Neuronal stem cell (in vitro differentiated cells): ENCODE measurements around the gene PLXNC1.

Experiments used
- DNase-seq: peaks from one replicate; pipeline ENCODE4 v3.0.0-alpha.2; 2013; ENCODE audit warnings: low spot score
- H2AFZ ChIP-seq: one replicate; pipeline ENCODE4 v1.6.1; 2013; ENCODE audit warnings: mild to moderate bottlenecking, low read length, inconsistent platforms
- H2AK5ac ChIP-seq: 2 replicates; pipeline ENCODE4 v1.6.1; 2013; ENCODE audit warnings: low read depth, mild to moderate bottlenecking, inconsistent platforms, low read length, moderate library complexity, mixed read lengths
- H2BK120ac ChIP-seq: 2 replicates; pipeline ENCODE4 v1.6.1; 2013; ENCODE audit warnings: low read depth, mild to moderate bottlenecking, inconsistent platforms, low read length, moderate library complexity, mixed read lengths
- H2BK12ac ChIP-seq: one replicate; pipeline ENCODE4 v1.6.1; 2013; ENCODE audit warnings: low read length, inconsistent platforms
- H2BK15ac ChIP-seq: 2 replicates; pipeline ENCODE4 v1.6.1; 2013; ENCODE audit warnings: mild to moderate bottlenecking, low read length, inconsistent platforms, mixed read lengths
- H2BK5ac ChIP-seq: one replicate; pipeline ENCODE4 v1.6.1; 2013; ENCODE audit warnings: inconsistent platforms, mild to moderate bottlenecking, low read length, moderate library complexity
- H3K14ac ChIP-seq: one replicate; pipeline ENCODE4 v1.6.1; 2013; ENCODE audit warnings: low read length, inconsistent platforms
- H3K18ac ChIP-seq: 2 replicates; pipeline ENCODE4 v1.6.1; 2013; ENCODE audit warnings: low read length, inconsistent platforms
- H3K23ac ChIP-seq: 2 replicates; pipeline ENCODE4 v1.6.1; 2013; ENCODE audit warnings: low read depth, mild to moderate bottlenecking, mixed read lengths, low read length, inconsistent platforms; ENCODE audit not compliant: poor library complexity
- H3K27ac ChIP-seq: replicated peaks from 3 replicates; pipeline ENCODE4 v1.5.1; 2013; ENCODE audit warnings: low read length, inconsistent platforms
- H3K27me3 ChIP-seq, 3 experiments: 2 replicates each; pipeline ENCODE4 v1.6.1; 2013; ENCODE audit warnings: low read length in 3 of 3, mild to moderate bottlenecking in 2 of 3, inconsistent platforms in 1 of 3, low read depth in 1 of 3, mixed read lengths in 1 of 3, moderate library complexity in 1 of 3; ENCODE audit not compliant: control insufficient read depth in 3 of 3, insufficient read depth in 3 of 3
- H3K36me3 ChIP-seq, 2 donors: replicated peaks in 1 of 2; 2 replicates each; pipeline ENCODE4 v1.6.1; 2013; ENCODE audit warnings: low read length in 2 of 2; ENCODE audit not compliant: control insufficient read depth in 2 of 2, insufficient read depth in 2 of 2
- H3K4ac ChIP-seq: 2 replicates; pipeline ENCODE4 v1.6.1; 2013; ENCODE audit warnings: inconsistent platforms, mild to moderate bottlenecking, low read length, moderate library complexity
- H3K4me1 ChIP-seq, 2 donors: 1 replicate in 1 of 2; 2 replicates in 1 of 2; pipeline ENCODE4 v1.6.1; 2013; ENCODE audit warnings: low read length in 2 of 2, low read depth in 1 of 2; ENCODE audit not compliant: control insufficient read depth in 2 of 2, insufficient read depth in 1 of 2
- H3K4me2 ChIP-seq: one replicate; pipeline ENCODE4 v1.6.1; 2013; ENCODE audit warnings: mild to moderate bottlenecking, low read length, inconsistent platforms; ENCODE audit not compliant: insufficient read depth, poor library complexity, severe bottlenecking
- H3K4me3 ChIP-seq, 2 donors: 2 replicates each; pipeline ENCODE4 v1.5.1; 2013; ENCODE audit warnings: low read length in 2 of 2, mild to moderate bottlenecking in 2 of 2, inconsistent platforms in 1 of 2, moderate library complexity in 1 of 2
- H3K79me1 ChIP-seq: one replicate; pipeline ENCODE4 v1.6.1; 2013; ENCODE audit warnings: low read depth, mild to moderate bottlenecking, inconsistent platforms, low read length, moderate library complexity
- H3K9ac ChIP-seq: one replicate; pipeline ENCODE4 v1.6.1; 2013; ENCODE audit warnings: mild to moderate bottlenecking, low read depth, low read length, inconsistent platforms; ENCODE audit not compliant: poor library complexity
- H3K9me3 ChIP-seq, 2 donors: replicated peaks in 1 of 2; 2 replicates each; pipeline versions ENCODE3 to v1.6.1; 2013; ENCODE audit warnings: low read length in 2 of 2, mild to moderate bottlenecking in 2 of 2, inconsistent platforms in 1 of 2, low read depth in 1 of 2, mixed read lengths in 1 of 2, moderate library complexity in 1 of 2; ENCODE audit not compliant: control insufficient read depth in 2 of 2, insufficient read depth in 1 of 2
- H4K8ac ChIP-seq: one replicate; pipeline ENCODE4 v1.6.1; 2013; ENCODE audit warnings: low read depth, mild to moderate bottlenecking, inconsistent platforms, low read length, moderate library complexity
- H4K91ac ChIP-seq: one replicate; pipeline ENCODE4 v1.6.1; 2013; ENCODE audit warnings: low read length, low read depth, mild to moderate bottlenecking, inconsistent platforms; ENCODE audit not compliant: poor library complexity
- WGBS, 2 donors: extraction: QIAGEN DNeasy Blood & Tissue Kit; methylation state at CpG; one replicate each; pipeline ENCODE4 v1.1.7; 2013; ENCODE audit warnings: missing lambda C conversion rate in 2 of 2, mixed read lengths in 1 of 2; ENCODE audit not compliant: insufficient read length in 2 of 2, insufficient replicate concordance in 1 of 2; ENCODE audit errors: extremely low coverage in 2 of 2; 5-methylcytosine and 5-hydroxymethylcytosine counted together

Gene PLXNC1

GRCh38 chr12:94169495-94169894 lies 21.1 kb downstream of the PLXNC1 start:
- no peaks in the 10 kb centered on the region for H3K36me3 ChIP-seq
- H3K9ac ChIP-seq: no peak overlapping the region
- H3K23ac ChIP-seq: no peak overlapping the region
- H2BK15ac ChIP-seq: no peak overlapping the region
- no peak overlapping the region for H3K18ac ChIP-seq
- H2AK5ac ChIP-seq: no peak overlapping the region
- no peaks in the 10 kb centered on the region for H3K27me3 ChIP-seq
- H3K4ac ChIP-seq: no peak overlapping the region
- H2AFZ ChIP-seq: no peak overlapping the region
- H2BK5ac ChIP-seq: no peak overlapping the region
- DNase-seq: no peak
- no peak overlapping the region for H4K91ac ChIP-seq
- no peak overlapping the region for H2BK120ac ChIP-seq
- H4K8ac ChIP-seq: no peak overlapping the region
- no peaks in the 10 kb centered on the region for H3K9me3 ChIP-seq
- WGBS, 2 donors: no CpG with 5 or more reads among the region's 1 CpG
- H3K79me1 ChIP-seq: no peaks in the 10 kb centered on the region
- H3K27ac ChIP-seq: no peak overlapping the region
- H3K4me1 ChIP-seq: peaks cover 23 to 28% of the 10 kb centered on the region in 2 donors
- no peak overlapping the region for H3K14ac ChIP-seq
- no peak overlapping the region for H3K4me2 ChIP-seq
- H3K4me3 ChIP-seq: no peak overlapping the region
- no peak overlapping the region for H2BK12ac ChIP-seq

- no peak overlapping the region for H3K23ac ChIP-seq
- H3K36me3 ChIP-seq: no peaks in the 10 kb centered on the region
- no peak overlapping the region for H3K9ac ChIP-seq
- H2BK12ac ChIP-seq: no peak overlapping the region
- H3K4me2 ChIP-seq: no peak overlapping the region
- no peak overlapping the region for H3K4ac ChIP-seq
- no peaks in the 10 kb centered on the region for H3K9me3 ChIP-seq
- H4K8ac ChIP-seq: no peak overlapping the region
- no peak overlapping the region for H3K27ac ChIP-seq
- H3K4me3 ChIP-seq: no peak overlapping the region
- H2BK5ac ChIP-seq: no peak overlapping the region
- no peaks in the 10 kb centered on the region for H3K27me3 ChIP-seq
- no peak overlapping the region for H3K18ac ChIP-seq
- H3K4me1 ChIP-seq: peaks cover 19 to 23% of the 10 kb centered on the region in 2 donors
- H3K14ac ChIP-seq: no peak overlapping the region
- no peak overlapping the region for H4K91ac ChIP-seq
- no peaks in the 10 kb centered on the region for H3K79me1 ChIP-seq
- no peak for DNase-seq
- H2BK120ac ChIP-seq: no peak overlapping the region
- no peak overlapping the region for H2AK5ac ChIP-seq
- H2BK15ac ChIP-seq: no peak overlapping the region
- WGBS, 2 donors: no CpG with 5 or more reads among the region's 6 CpGs
- no peak overlapping the region for H2AFZ ChIP-seq
These were observed 21.8 kb downstream of the PLXNC1 start for GRCh38 chr12:94169966-94170689.

GRCh38 chr12:94170690-94171594 lies 22.6 kb downstream of the PLXNC1 start:
- Histone ChIP-seq H3K4me2 (no peak overlapping the region), H4K91ac (no peak overlapping the region), H2BK120ac (no peak overlapping the region), H3K36me3 (no peaks in the 10 kb centered on the region), H2AK5ac (no peak overlapping the region), H3K27ac (no peak overlapping the region), H3K4ac (no peak overlapping the region), H3K4me3 (no peak overlapping the region), H3K4me1 (peaks cover 12 to 17% of the 10 kb centered on the region in 2 donors), H3K9ac (no peak overlapping the region), H2BK15ac (no peak overlapping the region), H3K9me3 (no peaks in the 10 kb centered on the region), H4K8ac (no peak overlapping the region), H3K79me1 (no peaks in the 10 kb centered on the region), H3K23ac (no peak overlapping the region), H2AFZ (no peak overlapping the region), H2BK12ac (no peak overlapping the region), H3K14ac (no peak overlapping the region), H2BK5ac (no peak overlapping the region), H3K27me3 (no peaks in the 10 kb centered on the region), H3K18ac (no peak overlapping the region)
- no peak for DNase-seq
- no CpG with 5 or more reads among the region's 14 CpGs for WGBS, 2 donors

GRCh38 chr12:94171595-94171930 lies 23.2 kb downstream of the PLXNC1 start:
- WGBS, 2 donors: no CpG with 5 or more reads among the region's 5 CpGs
- Histone ChIP-seq H2BK12ac (no peak overlapping the region), H3K4me2 (no peak overlapping the region), H2BK5ac (no peak overlapping the region), H2BK120ac (no peak overlapping the region), H3K23ac (no peak overlapping the region), H3K9me3 (no peaks in the 10 kb centered on the region), H3K4me1 (peaks cover 11 to 16% of the 10 kb centered on the region in 2 donors), H4K8ac (no peak overlapping the region), H4K91ac (no peak overlapping the region), H3K14ac (no peak overlapping the region), H2AK5ac (no peak overlapping the region), H3K4me3 (no peak overlapping the region), H3K4ac (no peak overlapping the region), H2BK15ac (no peak overlapping the region), H3K36me3 (no peaks in the 10 kb centered on the region), H2AFZ (no peak overlapping the region), H3K27ac (no peak overlapping the region), H3K27me3 (no peaks in the 10 kb centered on the region), H3K79me1 (no peaks in the 10 kb centered on the region), H3K18ac (no peak overlapping the region), H3K9ac (no peak overlapping the region)
- DNase-seq: no peak
